Esophagus muscularis mucosa (tissue), 3 donors: ENCODE data around the gene CDC42EP3.

ENCODE experiments used
- POLR2AphosphoS5 ChIP-seq, 2 donors: sonication (generic); formaldehyde crosslinking; IDR thresholded peaks; one replicate each; pipeline ENCODE4 v1.6.1; 2017; ENCODE audit warnings: antibody characterized with exemption in 2 of 2
- TF ChIP-seq, protein P1 (sequence below), 3 experiments: fragments of 200-600 bp in 2 of 3; fragments of 450-650 bp in 1 of 3; sonication (generic) in 2 of 3; IDR thresholded peaks; one replicate each; pipeline ENCODE4 v1.5.1; 2017 to 2019; ENCODE audit warnings: antibody characterized with exemption in 3 of 3, mild to moderate bottlenecking in 2 of 3, moderate library complexity in 1 of 3

DNA sequence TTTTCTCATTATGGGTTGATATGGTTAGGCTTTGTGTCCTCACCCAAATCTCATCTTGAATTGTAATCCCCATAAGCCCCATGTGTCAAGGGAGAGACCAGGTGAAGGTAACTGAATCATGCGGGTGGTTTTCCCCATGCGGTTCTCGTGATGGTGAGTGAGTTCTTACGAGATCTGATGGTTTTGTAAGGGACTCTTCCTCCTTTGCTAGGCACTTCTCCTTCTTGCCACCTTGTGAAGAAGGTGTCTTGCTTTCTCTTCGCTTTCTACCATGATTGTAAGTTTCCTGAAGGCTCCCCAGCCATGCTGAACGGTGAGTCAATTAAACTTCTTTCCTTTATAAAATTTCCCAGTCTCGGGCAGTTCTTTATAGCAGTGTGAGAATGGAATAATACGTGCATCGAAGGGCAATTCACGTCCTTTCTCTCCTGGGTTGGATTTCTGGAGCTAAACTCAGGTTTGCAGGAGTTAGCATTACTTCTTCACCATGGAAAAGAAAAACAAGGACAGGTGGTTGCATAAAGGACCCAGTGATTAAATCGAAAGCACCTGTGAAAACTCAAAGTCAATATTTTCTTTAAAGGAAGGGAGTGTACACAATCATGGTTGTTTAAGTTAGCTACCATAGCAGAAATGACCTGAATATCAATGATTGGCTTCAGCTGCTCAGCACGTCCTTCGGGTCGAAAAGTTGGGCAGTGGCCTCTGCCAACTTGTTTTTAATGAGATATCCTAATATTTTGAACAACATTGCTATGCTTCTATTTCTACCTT lies 54.1 kb downstream of the CDC42EP3 start:
- TF ChIP-seq, protein P1, sequence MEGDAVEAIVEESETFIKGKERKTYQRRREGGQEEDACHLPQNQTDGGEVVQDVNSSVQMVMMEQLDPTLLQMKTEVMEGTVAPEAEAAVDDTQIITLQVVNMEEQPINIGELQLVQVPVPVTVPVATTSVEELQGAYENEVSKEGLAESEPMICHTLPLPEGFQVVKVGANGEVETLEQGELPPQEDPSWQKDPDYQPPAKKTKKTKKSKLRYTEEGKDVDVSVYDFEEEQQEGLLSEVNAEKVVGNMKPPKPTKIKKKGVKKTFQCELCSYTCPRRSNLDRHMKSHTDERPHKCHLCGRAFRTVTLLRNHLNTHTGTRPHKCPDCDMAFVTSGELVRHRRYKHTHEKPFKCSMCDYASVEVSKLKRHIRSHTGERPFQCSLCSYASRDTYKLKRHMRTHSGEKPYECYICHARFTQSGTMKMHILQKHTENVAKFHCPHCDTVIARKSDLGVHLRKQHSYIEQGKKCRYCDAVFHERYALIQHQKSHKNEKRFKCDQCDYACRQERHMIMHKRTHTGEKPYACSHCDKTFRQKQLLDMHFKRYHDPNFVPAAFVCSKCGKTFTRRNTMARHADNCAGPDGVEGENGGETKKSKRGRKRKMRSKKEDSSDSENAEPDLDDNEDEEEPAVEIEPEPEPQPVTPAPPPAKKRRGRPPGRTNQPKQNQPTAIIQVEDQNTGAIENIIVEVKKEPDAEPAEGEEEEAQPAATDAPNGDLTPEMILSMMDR (IDR thresholded peaks at IDR 0.05), result no peak
- TF ChIP-seq POLR2AphosphoS5 (IDR thresholded peaks at IDR 0.05), result no peak
